ENCODE measurements around the gene CACNA2D1. TPM values are rescaled to one million over a fixed set of nuclear protein-coding genes. Genes with fewer than 3 reads are reported as not detected.

CACNA2D1 gene
- polyA plus RNA-seq, 2 of the 4 experiments (the other 2 are of a cell fraction) = 18.0 to 32.9 TPM

DNA sequence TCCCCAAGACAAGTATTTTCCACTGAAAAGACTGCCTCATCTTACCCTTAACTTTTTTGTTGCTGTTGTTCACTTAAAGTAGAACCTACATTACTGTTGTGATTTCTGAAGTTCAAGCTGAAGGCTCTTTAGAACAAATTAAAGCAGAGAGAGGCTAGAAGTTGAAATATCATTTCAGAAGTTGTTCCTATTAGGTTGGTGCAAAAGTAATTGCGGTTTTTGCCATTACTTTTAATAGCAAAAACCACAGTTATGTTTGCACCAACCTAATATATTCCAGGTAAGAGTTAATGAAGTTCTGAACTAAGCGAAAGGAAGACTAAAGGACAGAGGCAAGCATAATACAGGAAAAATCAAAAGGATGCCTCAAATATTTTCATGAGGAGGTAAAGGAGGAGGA is 153.7 kb downstream of the CACNA2D1 start:
- TF ChIP-seq MYC (IDR thresholded peaks at IDR 0.05; ENCODE audit: borderline replicate concordance, low read length) = no peak
- TF ChIP-seq, protein P1, sequence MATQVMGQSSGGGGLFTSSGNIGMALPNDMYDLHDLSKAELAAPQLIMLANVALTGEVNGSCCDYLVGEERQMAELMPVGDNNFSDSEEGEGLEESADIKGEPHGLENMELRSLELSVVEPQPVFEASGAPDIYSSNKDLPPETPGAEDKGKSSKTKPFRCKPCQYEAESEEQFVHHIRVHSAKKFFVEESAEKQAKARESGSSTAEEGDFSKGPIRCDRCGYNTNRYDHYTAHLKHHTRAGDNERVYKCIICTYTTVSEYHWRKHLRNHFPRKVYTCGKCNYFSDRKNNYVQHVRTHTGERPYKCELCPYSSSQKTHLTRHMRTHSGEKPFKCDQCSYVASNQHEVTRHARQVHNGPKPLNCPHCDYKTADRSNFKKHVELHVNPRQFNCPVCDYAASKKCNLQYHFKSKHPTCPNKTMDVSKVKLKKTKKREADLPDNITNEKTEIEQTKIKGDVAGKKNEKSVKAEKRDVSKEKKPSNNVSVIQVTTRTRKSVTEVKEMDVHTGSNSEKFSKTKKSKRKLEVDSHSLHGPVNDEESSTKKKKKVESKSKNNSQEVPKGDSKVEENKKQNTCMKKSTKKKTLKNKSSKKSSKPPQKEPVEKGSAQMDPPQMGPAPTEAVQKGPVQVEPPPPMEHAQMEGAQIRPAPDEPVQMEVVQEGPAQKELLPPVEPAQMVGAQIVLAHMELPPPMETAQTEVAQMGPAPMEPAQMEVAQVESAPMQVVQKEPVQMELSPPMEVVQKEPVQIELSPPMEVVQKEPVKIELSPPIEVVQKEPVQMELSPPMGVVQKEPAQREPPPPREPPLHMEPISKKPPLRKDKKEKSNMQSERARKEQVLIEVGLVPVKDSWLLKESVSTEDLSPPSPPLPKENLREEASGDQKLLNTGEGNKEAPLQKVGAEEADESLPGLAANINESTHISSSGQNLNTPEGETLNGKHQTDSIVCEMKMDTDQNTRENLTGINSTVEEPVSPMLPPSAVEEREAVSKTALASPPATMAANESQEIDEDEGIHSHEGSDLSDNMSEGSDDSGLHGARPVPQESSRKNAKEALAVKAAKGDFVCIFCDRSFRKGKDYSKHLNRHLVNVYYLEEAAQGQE (IDR thresholded peaks at IDR 0.05) = no peak
- TF ChIP-seq EHMT2 (IDR thresholded peaks at IDR 0.05; ENCODE audit: low read depth) = no peak
- no peak for TF ChIP-seq HOXA7 (CRISPR knock-in tag; IDR thresholded peaks at IDR 0.05)
- no peak for TF ChIP-seq RARB (CRISPR knock-in tag; IDR thresholded peaks at IDR 0.05)
- TF ChIP-seq, protein P2, sequence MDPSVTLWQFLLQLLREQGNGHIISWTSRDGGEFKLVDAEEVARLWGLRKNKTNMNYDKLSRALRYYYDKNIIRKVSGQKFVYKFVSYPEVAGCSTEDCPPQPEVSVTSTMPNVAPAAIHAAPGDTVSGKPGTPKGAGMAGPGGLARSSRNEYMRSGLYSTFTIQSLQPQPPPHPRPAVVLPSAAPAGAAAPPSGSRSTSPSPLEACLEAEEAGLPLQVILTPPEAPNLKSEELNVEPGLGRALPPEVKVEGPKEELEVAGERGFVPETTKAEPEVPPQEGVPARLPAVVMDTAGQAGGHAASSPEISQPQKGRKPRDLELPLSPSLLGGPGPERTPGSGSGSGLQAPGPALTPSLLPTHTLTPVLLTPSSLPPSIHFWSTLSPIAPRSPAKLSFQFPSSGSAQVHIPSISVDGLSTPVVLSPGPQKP (IDR thresholded peaks at IDR 0.05; ENCODE audit: low read depth, low read length) = no peak
- TF ChIP-seq KDM5A (IDR thresholded peaks at IDR 0.05) = no peak
- TF ChIP-seq CHD4 (IDR thresholded peaks at IDR 0.05; ENCODE audit: borderline replicate concordance) = no peak
- TF ChIP-seq, protein P3, sequence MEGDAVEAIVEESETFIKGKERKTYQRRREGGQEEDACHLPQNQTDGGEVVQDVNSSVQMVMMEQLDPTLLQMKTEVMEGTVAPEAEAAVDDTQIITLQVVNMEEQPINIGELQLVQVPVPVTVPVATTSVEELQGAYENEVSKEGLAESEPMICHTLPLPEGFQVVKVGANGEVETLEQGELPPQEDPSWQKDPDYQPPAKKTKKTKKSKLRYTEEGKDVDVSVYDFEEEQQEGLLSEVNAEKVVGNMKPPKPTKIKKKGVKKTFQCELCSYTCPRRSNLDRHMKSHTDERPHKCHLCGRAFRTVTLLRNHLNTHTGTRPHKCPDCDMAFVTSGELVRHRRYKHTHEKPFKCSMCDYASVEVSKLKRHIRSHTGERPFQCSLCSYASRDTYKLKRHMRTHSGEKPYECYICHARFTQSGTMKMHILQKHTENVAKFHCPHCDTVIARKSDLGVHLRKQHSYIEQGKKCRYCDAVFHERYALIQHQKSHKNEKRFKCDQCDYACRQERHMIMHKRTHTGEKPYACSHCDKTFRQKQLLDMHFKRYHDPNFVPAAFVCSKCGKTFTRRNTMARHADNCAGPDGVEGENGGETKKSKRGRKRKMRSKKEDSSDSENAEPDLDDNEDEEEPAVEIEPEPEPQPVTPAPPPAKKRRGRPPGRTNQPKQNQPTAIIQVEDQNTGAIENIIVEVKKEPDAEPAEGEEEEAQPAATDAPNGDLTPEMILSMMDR (IDR thresholded peaks at IDR 0.05) = no peak
- no peak for TF ChIP-seq HOXB5 (CRISPR knock-in tag; IDR thresholded peaks at IDR 0.05)
- TF ChIP-seq, protein P4, sequence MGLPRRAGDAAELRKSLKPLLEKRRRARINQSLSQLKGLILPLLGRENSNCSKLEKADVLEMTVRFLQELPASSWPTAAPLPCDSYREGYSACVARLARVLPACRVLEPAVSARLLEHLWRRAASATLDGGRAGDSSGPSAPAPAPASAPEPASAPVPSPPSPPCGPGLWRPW (IDR thresholded peaks at IDR 0.05) = no peak
- TF ChIP-seq HOXB13 (CRISPR knock-in tag; IDR thresholded peaks at IDR 0.05; ENCODE audit: low read depth) = no peak
- TF ChIP-seq, protein P5, sequence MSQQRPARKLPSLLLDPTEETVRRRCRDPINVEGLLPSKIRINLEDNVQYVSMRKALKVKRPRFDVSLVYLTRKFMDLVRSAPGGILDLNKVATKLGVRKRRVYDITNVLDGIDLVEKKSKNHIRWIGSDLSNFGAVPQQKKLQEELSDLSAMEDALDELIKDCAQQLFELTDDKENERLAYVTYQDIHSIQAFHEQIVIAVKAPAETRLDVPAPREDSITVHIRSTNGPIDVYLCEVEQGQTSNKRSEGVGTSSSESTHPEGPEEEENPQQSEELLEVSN (IDR thresholded peaks at IDR 0.05; ENCODE audit: borderline replicate concordance, low read depth) = no peak
- TF ChIP-seq, protein P6, sequence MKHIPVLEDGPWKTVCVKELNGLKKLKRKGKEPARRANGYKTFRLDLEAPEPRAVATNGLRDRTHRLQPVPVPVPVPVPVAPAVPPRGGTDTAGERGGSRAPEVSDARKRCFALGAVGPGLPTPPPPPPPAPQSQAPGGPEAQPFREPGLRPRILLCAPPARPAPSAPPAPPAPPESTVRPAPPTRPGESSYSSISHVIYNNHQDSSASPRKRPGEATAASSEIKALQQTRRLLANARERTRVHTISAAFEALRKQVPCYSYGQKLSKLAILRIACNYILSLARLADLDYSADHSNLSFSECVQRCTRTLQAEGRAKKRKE (CRISPR knock-in tag; IDR thresholded peaks at IDR 0.05; ENCODE audit: low read depth) = no peak
- TF ChIP-seq NR3C1 (IDR thresholded peaks at IDR 0.05) = no peak
- TF ChIP-seq JUN (IDR thresholded peaks at IDR 0.05) = no peak
- TF ChIP-seq NPAS2 (CRISPR knock-in tag; IDR thresholded peaks at IDR 0.05; ENCODE audit: borderline replicate concordance) = no peak
- no peak for TF ChIP-seq ZNF302 (CRISPR knock-in tag; IDR thresholded peaks at IDR 0.05)
- WGBS (ENCODE audit: missing lambda C conversion rate) = 74% methylated on average over 2 of the region's 2 CpGs
- POLR2A ChIA-PET = no interaction called here
- no peak overlapping the region for H3K4me3 ChIP-seq
- H3K9me3 ChIP-seq = 0 out of 3 replicates have a peak, but pooled peaks cover 4% of the 10 kb centered on the region
- H3K27ac ChIP-seq = no peak overlapping the region
- DNase-seq (ENCODE audit: low read depth in 1 of 2, low spot score in 1 of 2) = no peak
- no peak overlapping the region for H3K4me2 ChIP-seq
- no peak for FAIRE-seq
- CTCF ChIA-PET = interaction anchor here (0.5 kb wide), 1 partner anchor 82 kb away, joined by 3 read pairs; no protein-coding TSS in a partner anchor
- peaks cover 20% of the 10 kb centered on the region for H3K4me1 ChIP-seq
- no peak for ATAC-seq
